Fibroblast of mammary gland (primary cell): Measurements from ENCODE around the gene ELAC1.

Experiments used
- DNase-seq: peaks from one replicate; pipeline ENCODE4 v3.0.0-alpha.2; 2010; ENCODE audit warnings: low read depth
- H3K4me3 ChIP-seq: 2 replicates; pipeline ENCODE4 v1.5.1; 2011; ENCODE audit warnings: low read depth, mild to moderate bottlenecking, low read length, moderate library complexity; ENCODE audit not compliant: control insufficient read depth
- TF ChIP-seq, protein P1 (sequence below): conservative IDR thresholded peaks from 2 replicates; pipeline ENCODE4 v1.5.1; 2011; ENCODE audit warnings: low read depth, low read length, inconsistent platforms; ENCODE audit not compliant: control insufficient read depth, insufficient read depth

Gene ELAC1

DNA sequence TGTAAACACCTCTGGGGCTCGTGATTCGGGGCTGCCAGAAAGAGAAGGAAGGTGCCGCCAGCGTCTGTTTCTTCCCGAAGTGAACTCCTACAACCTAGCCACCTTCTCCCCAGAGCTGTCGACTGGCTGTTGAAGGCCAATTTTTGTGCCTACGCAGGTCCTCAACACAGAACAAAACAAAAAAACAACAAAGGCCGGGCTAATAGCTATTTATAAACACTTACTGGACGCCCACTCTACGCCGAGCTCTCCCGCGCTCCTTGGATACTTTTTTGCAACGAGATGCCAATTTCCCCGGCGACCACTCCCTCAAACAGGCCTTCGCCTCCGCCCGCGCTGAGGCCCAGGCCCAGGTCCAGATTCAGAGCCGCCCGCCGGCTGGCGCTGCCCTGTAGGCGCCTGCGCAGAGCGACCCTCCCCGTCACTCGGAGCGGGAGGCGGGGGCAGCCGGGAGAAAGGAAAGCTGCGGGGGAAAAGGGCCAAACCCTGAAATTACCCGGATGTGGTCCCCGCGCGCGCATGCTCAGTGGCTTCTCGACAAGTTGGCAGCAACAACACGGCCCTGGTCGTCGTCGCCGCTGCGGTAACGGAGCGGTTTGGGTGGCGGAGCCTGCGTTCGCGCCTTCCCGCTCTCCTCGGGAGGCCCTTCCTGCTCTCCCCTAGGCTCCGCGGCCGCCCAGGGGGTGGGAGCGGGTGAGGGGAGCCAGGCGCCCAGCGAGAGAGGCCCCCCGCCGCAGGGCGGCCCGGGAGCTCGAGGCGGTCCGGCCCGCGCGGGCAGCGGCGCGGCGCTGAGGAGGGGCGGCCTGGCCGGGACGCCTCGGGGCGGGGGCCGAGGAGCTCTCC lies 62.1 kb downstream of the ELAC1 start, which contains the start of gene SMAD4:
TSS of gene SMAD4 (plus strand) at position 520 of the 843 bp plus-strand sequence. CDS start 16,834 bp downstream, outside the sequence.
- TF ChIP-seq, protein P1, sequence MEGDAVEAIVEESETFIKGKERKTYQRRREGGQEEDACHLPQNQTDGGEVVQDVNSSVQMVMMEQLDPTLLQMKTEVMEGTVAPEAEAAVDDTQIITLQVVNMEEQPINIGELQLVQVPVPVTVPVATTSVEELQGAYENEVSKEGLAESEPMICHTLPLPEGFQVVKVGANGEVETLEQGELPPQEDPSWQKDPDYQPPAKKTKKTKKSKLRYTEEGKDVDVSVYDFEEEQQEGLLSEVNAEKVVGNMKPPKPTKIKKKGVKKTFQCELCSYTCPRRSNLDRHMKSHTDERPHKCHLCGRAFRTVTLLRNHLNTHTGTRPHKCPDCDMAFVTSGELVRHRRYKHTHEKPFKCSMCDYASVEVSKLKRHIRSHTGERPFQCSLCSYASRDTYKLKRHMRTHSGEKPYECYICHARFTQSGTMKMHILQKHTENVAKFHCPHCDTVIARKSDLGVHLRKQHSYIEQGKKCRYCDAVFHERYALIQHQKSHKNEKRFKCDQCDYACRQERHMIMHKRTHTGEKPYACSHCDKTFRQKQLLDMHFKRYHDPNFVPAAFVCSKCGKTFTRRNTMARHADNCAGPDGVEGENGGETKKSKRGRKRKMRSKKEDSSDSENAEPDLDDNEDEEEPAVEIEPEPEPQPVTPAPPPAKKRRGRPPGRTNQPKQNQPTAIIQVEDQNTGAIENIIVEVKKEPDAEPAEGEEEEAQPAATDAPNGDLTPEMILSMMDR = no peak
- peak; percentile 92 for DNase-seq
- peak within 1 kb of the TSS; percentile 72 for H3K4me3 ChIP-seq

DNA sequence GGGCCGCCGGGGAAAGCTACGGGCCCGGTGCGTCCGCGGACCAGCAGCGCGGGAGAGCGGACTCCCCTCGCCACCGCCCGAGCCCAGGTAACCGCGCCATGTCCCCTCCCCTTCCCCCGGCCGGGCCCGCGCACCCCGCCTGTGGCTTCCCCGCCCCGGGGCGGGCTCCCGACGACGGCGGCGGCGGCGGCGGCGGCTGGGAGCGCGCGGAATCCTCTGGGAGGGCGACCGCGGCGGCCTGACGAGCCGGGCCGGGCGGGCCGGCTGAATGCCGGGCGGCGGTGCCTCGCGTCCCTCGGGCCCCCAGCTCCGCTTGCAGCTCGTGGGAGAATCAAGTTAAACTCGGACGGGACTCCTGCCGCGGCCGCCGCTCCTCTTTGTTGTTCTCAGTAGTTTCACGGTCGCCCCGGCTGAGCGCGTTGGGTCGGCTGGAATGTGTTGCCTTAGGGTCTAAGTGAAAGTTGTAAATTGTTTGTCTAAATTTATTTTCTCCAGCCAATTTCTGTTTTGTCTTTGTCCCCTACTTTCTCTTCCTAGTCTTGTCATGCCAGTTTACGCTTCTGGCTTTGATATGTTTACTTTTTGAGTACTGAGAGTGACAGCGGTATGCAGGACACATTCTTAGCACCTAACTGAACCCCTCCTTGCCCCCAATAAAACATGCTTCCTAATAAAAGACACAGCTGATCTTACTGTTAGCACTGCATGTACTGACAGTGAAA lies 62.9 kb downstream of the ELAC1 start:
- peak overlapping the region; percentile 72 for H3K4me3 ChIP-seq
- TF ChIP-seq, protein P1 = no peak
- peak; percentile 30 for DNase-seq

DNA sequence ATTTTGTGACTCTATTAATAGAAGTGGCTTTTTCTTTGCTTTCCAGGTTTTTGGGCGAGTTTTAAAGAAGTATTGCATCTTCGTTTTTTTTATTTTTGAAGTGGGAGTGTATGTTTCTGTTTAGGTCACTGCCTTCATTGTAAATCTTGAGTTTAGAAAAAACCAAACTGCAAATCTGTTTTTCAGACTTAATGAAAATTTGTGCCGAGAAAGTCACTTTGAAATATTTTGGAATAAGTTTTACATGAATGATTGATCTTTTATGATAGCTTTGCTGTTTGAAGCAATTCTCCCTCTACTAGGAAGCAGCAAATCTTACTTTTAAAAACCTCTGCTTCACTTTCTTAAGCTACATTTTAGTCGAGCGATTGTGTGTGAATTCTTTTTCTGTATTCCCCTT lies 64.4 kb downstream of the ELAC1 start:
- H3K4me3 ChIP-seq = peak overlapping the region; percentile 72
- no peak for DNase-seq
- TF ChIP-seq, protein P1 = no peak

DNA sequence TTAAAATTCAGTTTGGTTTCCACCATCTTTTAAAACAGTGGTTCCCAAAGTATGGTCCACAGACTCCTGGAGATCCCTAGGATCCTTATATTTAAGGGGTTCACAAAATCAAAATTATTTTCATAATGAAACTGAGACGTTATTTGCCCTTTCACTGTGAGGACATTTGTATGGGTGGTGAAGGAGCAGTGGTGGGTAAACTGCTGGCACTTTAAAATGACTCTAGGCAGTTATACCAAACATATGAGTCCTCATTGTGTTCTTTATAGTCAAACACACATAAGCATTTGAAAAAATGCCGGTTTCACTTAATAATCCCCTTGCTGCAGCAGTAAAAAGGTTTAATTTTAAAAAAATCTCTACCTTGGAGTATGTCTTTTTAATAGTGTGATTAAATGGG lies 69.4 kb downstream of the ELAC1 start:
- no peak overlapping the region for H3K4me3 ChIP-seq
- TF ChIP-seq, protein P1 = no peak
- no peak for DNase-seq
